ENCODE data around the gene SPAAR.

DNA sequence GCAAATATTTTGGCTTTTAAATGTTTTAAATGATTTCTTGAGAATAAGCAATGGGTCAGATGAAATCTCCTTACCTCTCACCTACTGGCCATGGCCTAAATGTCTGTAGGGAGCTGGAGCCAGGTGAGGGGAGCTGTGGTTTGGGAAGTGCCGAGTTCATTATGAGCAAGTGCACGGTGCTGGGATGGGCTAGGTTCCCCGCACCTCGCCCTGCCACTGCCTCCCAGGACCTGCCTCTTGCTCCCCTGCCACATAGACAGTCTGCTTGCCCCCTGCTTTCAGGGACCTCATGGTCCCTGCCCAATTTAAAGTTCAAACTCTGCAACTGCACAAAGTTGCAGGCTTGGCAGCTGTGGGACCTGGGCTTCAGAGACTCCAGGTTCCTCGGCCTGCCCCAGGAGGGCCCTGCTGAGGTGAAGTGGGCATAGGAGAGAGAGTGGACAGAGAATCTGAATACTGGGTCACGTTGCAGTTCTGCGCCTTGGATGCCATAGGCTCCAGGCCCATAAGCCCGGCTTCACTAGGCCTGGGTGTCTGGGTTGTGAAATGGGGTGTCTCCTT lies 44.5 kb upstream of the SPAAR start:
- no peak for TF ChIP-seq CTCF (IDR thresholded peaks at IDR 0.05; ENCODE audit: low read length)
- TF ChIP-seq EZH2 (optimal IDR thresholded peaks at IDR 0.05; ENCODE audit: low read depth, low read length): no peak
